ENCODE measurements around the gene SMOC1.

SMOC1 gene

DNA sequence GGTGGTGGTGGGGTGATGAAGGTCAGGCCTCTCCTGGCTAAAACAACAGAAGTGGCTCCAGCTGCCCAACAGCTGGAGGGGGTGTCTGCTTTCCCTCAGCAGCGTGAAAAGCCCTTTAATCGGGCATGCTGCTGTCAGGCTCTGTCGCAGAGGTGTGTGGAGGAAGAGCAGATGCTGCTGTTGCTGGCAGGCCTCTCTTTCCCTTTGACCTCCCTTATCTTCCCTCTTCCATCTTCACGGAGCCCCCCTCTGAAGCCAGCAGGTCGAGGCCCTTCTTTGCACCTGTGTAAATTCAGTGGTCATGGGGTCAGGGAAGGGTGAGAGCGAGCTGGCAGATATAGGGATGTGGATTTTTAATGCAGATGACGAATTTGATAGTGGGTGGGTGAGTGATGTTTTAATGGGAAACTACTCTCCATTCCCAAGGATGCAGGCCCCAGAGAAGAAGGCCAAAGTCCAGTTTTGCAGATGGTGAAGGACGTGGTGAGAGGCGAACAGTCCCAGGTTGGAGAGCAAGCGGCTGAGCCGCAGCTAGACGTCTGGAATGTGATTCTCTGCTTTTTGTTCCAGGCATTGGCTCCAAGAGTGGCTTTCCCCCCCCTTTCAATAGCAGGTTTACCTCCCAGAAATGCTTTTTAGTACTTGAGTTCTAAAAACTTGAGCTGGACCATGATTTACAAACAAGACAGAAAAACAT, 64.0 kb downstream of the SMOC1 start:
- no peak for DNase-seq
- H3K36me3 ChIP-seq: peaks cover 0 to 6% (median 0%) of the 10 kb centered on the region in 3 donors
- peaks cover 0 to 16% (median 14%) of the 10 kb centered on the region in 3 donors for H3K9me3 ChIP-seq
- intact Hi-C loops (cut with DNase I; ENCODE audit: low total_unique reads): no loop called here
- TF ChIP-seq, protein P1, sequence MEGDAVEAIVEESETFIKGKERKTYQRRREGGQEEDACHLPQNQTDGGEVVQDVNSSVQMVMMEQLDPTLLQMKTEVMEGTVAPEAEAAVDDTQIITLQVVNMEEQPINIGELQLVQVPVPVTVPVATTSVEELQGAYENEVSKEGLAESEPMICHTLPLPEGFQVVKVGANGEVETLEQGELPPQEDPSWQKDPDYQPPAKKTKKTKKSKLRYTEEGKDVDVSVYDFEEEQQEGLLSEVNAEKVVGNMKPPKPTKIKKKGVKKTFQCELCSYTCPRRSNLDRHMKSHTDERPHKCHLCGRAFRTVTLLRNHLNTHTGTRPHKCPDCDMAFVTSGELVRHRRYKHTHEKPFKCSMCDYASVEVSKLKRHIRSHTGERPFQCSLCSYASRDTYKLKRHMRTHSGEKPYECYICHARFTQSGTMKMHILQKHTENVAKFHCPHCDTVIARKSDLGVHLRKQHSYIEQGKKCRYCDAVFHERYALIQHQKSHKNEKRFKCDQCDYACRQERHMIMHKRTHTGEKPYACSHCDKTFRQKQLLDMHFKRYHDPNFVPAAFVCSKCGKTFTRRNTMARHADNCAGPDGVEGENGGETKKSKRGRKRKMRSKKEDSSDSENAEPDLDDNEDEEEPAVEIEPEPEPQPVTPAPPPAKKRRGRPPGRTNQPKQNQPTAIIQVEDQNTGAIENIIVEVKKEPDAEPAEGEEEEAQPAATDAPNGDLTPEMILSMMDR (IDR thresholded peaks at IDR 0.05): no peak
- H3K27ac ChIP-seq: no peak overlapping the region
- no peaks in the 10 kb centered on the region for H3K27me3 ChIP-seq
- no peak overlapping the region for H3K4me3 ChIP-seq
- no peaks in the 10 kb centered on the region for H3K4me1 ChIP-seq

DNA sequence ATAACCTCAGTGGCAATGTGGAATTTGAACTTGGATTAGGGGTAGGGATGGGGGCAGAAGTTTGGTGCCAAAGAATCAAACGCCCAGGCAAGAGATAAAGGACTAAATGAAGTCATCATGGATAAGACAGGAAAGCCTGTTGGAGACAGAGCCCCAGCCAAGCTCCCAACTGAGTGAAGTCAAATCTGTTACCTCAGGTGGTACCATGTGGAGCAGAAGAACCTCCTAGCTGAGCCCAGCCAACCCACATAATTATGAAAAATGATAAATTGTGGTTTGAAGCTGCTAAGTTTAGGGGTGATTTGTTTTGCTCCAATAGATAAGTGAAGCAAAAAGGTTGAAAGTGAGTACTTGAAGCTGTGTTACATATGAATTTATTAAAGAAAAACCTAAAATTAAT, 66.1 kb downstream of the SMOC1 start:
- H3K9me3 ChIP-seq: peaks cover 0 to 16% (median 14%) of the 10 kb centered on the region in 3 donors
- H3K4me3 ChIP-seq: no peak overlapping the region
- intact Hi-C loops (cut with DNase I; ENCODE audit: low total_unique reads): no loop called here
- TF ChIP-seq, protein P1 (IDR thresholded peaks at IDR 0.05): no peak
- no peaks in the 10 kb centered on the region for H3K27me3 ChIP-seq
- peaks cover 0 to 6% (median 0%) of the 10 kb centered on the region in 3 donors for H3K36me3 ChIP-seq
- H3K27ac ChIP-seq: no peak overlapping the region
- H3K4me1 ChIP-seq: no peaks in the 10 kb centered on the region
- no peak for DNase-seq

DNA sequence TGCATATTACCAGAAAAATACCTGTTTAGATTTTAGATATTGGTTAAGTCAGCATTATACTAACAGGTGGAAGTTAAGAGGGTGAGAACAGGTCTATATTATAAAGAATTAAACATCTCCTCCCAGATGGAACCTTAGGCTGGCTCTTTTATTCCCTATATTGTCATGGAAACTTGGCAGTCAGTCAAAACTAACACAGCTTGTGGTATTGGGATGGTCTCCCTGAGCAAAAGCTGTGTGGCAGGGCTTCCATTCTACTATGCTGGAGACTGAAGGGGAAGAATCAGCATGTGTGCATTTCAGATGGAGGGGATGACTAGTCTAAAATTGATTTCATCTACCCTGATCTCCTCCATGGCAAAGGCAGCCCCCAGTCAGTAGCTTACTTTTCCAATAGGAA, 66.7 kb downstream of the SMOC1 start:
- TF ChIP-seq, protein P1 (IDR thresholded peaks at IDR 0.05): no peak
- H3K27me3 ChIP-seq: no peaks in the 10 kb centered on the region
- no peak for DNase-seq
- H3K9me3 ChIP-seq: peaks cover 0 to 16% (median 14%) of the 10 kb centered on the region in 3 donors
- no peak overlapping the region for H3K4me3 ChIP-seq
- intact Hi-C loops (cut with DNase I; ENCODE audit: low total_unique reads): no loop called here
- no peaks in the 10 kb centered on the region for H3K4me1 ChIP-seq
- H3K27ac ChIP-seq: no peak overlapping the region
- peaks cover 0 to 6% (median 0%) of the 10 kb centered on the region in 3 donors for H3K36me3 ChIP-seq

DNA sequence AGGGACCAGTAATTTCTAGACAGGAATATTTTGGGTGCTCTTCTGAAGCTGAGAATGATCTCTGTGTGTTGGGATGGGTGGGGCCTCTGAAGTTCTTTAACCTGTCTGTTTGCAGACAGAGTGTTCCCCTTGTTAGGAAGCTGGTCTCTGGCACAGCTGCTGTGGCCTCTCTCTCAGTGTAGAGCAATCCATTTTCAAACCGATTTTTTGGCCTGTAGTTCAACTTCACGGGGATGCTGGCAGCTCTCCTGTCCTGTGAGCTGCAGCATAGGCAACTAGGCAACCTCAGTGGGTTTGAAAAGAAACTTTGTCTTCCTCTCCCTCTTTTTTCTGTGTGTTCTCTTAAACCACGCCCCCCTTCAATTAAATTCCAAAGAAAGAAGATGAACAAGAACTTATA, 69.1 kb downstream of the SMOC1 start:
- intact Hi-C loops (cut with DNase I; ENCODE audit: low total_unique reads): no loop called here
- Histone ChIP-seq H3K27me3 (no peaks in the 10 kb centered on the region), H3K4me1 (peaks cover 0 to 2% (median 0%) of the 10 kb centered on the region in 4 donors), H3K36me3 (peaks cover 0 to 6% (median 0%) of the 10 kb centered on the region in 3 donors), H3K9me3 (peaks cover 0 to 16% (median 14%) of the 10 kb centered on the region in 3 donors), H3K4me3 (no peak overlapping the region), H3K27ac (no peak overlapping the region)
- DNase-seq: no peak
- TF ChIP-seq, protein P1 (IDR thresholded peaks at IDR 0.05): no peak

DNA sequence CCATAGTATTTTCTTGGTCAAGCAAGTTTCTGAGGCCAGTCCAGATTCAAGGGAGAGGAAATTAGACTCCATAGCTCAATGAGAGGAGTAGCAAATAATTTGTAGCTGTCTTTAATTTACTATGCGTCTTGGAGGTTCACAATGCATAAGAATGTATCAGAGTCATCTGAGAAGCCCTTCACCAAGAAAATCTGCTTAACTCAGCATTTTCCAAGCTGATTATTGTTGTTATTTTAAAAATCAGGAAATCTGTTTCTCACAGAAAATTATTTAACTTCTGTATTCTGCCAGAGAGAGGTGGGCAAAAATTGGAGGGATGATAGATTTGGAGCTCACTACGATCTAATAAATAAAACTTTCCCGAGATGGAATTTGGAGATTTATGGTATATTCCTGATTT, 72.0 kb downstream of the SMOC1 start:
- H3K4me1 ChIP-seq: peaks cover 0 to 5% (median 0%) of the 10 kb centered on the region in 4 donors
- TF ChIP-seq, protein P1 (IDR thresholded peaks at IDR 0.05): no peak
- no peaks in the 10 kb centered on the region for H3K27me3 ChIP-seq
- no peaks in the 10 kb centered on the region for H3K36me3 ChIP-seq
- intact Hi-C loops (cut with DNase I; ENCODE audit: low total_unique reads): no loop called here
- DNase-seq: no peak
- no peak overlapping the region for H3K27ac ChIP-seq
- H3K4me3 ChIP-seq: no peak overlapping the region
- peaks cover 0 to 4% (median 1%) of the 10 kb centered on the region in 3 donors for H3K9me3 ChIP-seq
